GM12878 (cell line): ENCODE measurements around the gene IPCEF1. TPM values are rescaled to one million over a fixed set of nuclear protein-coding genes. Genes with fewer than 3 reads are reported as not detected.

Experiments
- ATAC-seq: fragments of 200-7000 bp; cut with Tn5 transposase; 3 replicates; pipeline ENCODE4 v1.9.1; 2020; ENCODE audit warnings: mild to moderate bottlenecking, moderate library complexity
- BruUV-seq: library from RNA; stranded (reverse); fragments of 400-500 nt; replicated peaks from 2 replicates; lab custom pipeline; 2021; lab: Mats Ljungman, UMichigan
- CTCF ChIA-PET: fragments of 300-600 bp; sonication (Branson Sonifier 250); formaldehyde crosslinking; extraction: SDS; loops from one replicate; lab custom pipeline; 2021; ENCODE audit warnings: inconsistent platforms; lab: Yijun Ruan, JAX
- POLR2A ChIA-PET: fragments of 350-600 bp; formaldehyde crosslinking; extraction: SDS; loops from one replicate; lab custom pipeline; 2021; ENCODE audit warnings: inconsistent platforms; lab: Charles Lee
- RAD21 ChIA-PET: fragments of 300-600 bp; sonication (Branson Sonifier 250); formaldehyde crosslinking; loops from one replicate; lab custom pipeline; 2023; ENCODE audit warnings: antibody characterized with exemption; ENCODE audit not compliant: unreplicated experiment; lab: Charles Lee
- SMC1A ChIA-PET: fragments of 300-600 bp; sonication (Branson Sonifier 250); formaldehyde crosslinking; loops from one replicate; lab custom pipeline; 2023; ENCODE audit not compliant: unreplicated experiment, uncharacterized antibody; lab: Charles Lee
- DNase-seq: peaks from one replicate; pipeline ENCODE4 v3.0.0-alpha.2; 2011; ENCODE audit warnings: low read depth, low spot score
- FAIRE-seq: peaks from 3 replicates; lab custom pipeline; 2011; peaks lifted over from hg19 to GRCh38; lab: Jason Lieb, UNC
- H2AFZ ChIP-seq: 2 replicates; pipeline ENCODE4 v1.6.0; 2011; ENCODE audit warnings: low read depth, low read length, control low read depth; ENCODE audit not compliant: control insufficient read depth
- H3K27ac ChIP-seq: 2 replicates; pipeline ENCODE4 v1.5.1; 2011; ENCODE audit warnings: control low read depth; ENCODE audit not compliant: control insufficient read depth, insufficient read depth
- H3K27me3 ChIP-seq, 2 experiments: replicated peaks in 1 of 2; 2 replicates each; pipeline versions ENCODE4 v1.6.0 to v1.6.1; 2011; ENCODE audit warnings: low read length in 1 of 2; ENCODE audit not compliant: control insufficient read depth in 2 of 2, insufficient read depth in 2 of 2
- H3K36me3 ChIP-seq, 2 experiments: 2 replicates each; pipeline ENCODE4 v1.5.1; 2011; ENCODE audit warnings: low read length in 1 of 2; ENCODE audit not compliant: control insufficient read depth in 2 of 2, insufficient read depth in 2 of 2
- H3K4me1 ChIP-seq: 2 replicates; pipeline ENCODE4 v1.6.1; 2011; ENCODE audit warnings: mild to moderate bottlenecking, low read length, moderate library complexity, mixed read lengths; ENCODE audit not compliant: control insufficient read depth, insufficient read depth
- H3K4me2 ChIP-seq: 2 replicates; pipeline ENCODE4 v1.6.0; 2011; ENCODE audit warnings: control low read depth; ENCODE audit not compliant: control insufficient read depth, insufficient read depth
- H3K4me3 ChIP-seq: fragments of 200-600 bp; sonication (generic); 2 replicates; pipeline ENCODE4 v1.5.1; 2016
- H3K79me2 ChIP-seq: 2 replicates; pipeline ENCODE4 v1.6.0; 2011; ENCODE audit warnings: low read length; ENCODE audit not compliant: control insufficient read depth, insufficient read depth
- H3K9ac ChIP-seq: 2 replicates; pipeline ENCODE4 v1.8.0; 2011; ENCODE audit warnings: low read length, control low read depth, mixed read lengths; ENCODE audit not compliant: control insufficient read depth, insufficient read depth
- H3K9me3 ChIP-seq: replicated peaks from 3 replicates; pipeline ENCODE4 v1.5.1; 2011; ENCODE audit warnings: mild to moderate bottlenecking, low read length; ENCODE audit not compliant: control insufficient read depth, insufficient read depth
- H4K20me1 ChIP-seq: 2 replicates; pipeline ENCODE4 v1.6.0; 2011; ENCODE audit not compliant: control insufficient read depth, insufficient read depth
- ESRRA ChIP-seq: IDR thresholded peaks from 2 replicates; pipeline ENCODE4 v1.6.1; 2012; ENCODE audit warnings: mild to moderate bottlenecking, low read length, improper control_type of control experiment
- GABPA ChIP-seq: IDR thresholded peaks from 2 replicates; pipeline ENCODE4 v1.6.1; 2014; ENCODE audit warnings: antibody characterized with exemption, low read depth, mild to moderate bottlenecking, inconsistent platforms
- HSF1 ChIP-seq: fragments of 150-350 bp; IDR thresholded peaks from 2 replicates; pipeline ENCODE4 v1.6.1; 2014; ENCODE audit warnings: mild to moderate bottlenecking, low read depth, low read length
- NFYB ChIP-seq: IDR thresholded peaks from 2 replicates; pipeline ENCODE4 v1.6.1; 2011; ENCODE audit warnings: low read depth, mild to moderate bottlenecking, low read length, improper control_type of control experiment, moderate library complexity; ENCODE audit not compliant: insufficient read depth
- RCOR1 ChIP-seq: conservative IDR thresholded peaks from 2 replicates; pipeline ENCODE4 v1.6.1; 2012; ENCODE audit warnings: low read depth, low read length, improper control_type of control experiment
- SKIL ChIP-seq: fragments of 450-650 bp; IDR thresholded peaks from 2 replicates; pipeline ENCODE4 v1.6.1; 2017; ENCODE audit warnings: mild to moderate bottlenecking, low read depth, inconsistent platforms; ENCODE audit not compliant: poor library complexity, severe bottlenecking
- WGBS: methylation state at CpG from one replicate; pipeline ENCODE4 v1.1.6; 2016; ENCODE audit warnings: low lambda C conversion rate; ENCODE audit not compliant: insufficient replicate concordance, insufficient coverage; ENCODE audit errors: missing lambda C conversion rate; 5-methylcytosine and 5-hydroxymethylcytosine counted together
- in situ Hi-C: fragments of 300-500 bp; cut with MboI; formaldehyde crosslinking; loops from 9 replicates; pipeline ENCODE4 v1.14.3; 2018; ENCODE audit warnings: mixed read lengths
- intact Hi-C: fragments of 100-400 bp; cut with micrococcal nuclease; formaldehyde crosslinking; loops from one replicate; pipeline ENCODE4 v1.14.2; 2022; ENCODE audit not compliant: unreplicated experiment
- polyA plus RNA-seq, 11 experiments: library from polyadenylated mRNA; depleted of rRNA in 4 of 11; unstranded in 6 of 11; stranded (reverse) in 5 of 11; fragments of >200 nt; fragmentation: Nextera tagmentation in 4 of 11; fragmentation: Illumina TruSeq in 1 of 11; extraction: Ambion mirVana in 4 of 11; extraction: Trizol in 1 of 11; gene quantifications; 1 replicate in 1 of 11; 2 replicates in 10 of 11; pipeline versions ENCODE4 v1.2.1 to v1.2.3, GENCODE V29; 2011 to 2016; ENCODE audit warnings: inconsistent platforms in 2 of 11, missing spikeins in 2 of 11, low read depth in 1 of 11
- total RNA-seq, 4 experiments: library from RNA; depleted of rRNA in 3 of 4; stranded (reverse); fragments of >200 nt in 3 of 4; fragmentation: Illumina TruSeq in 1 of 4; extraction: Trizol in 1 of 4; gene quantifications; 2 replicates each; pipeline versions ENCODE4 v1.2.1 to v1.2.3, GENCODE V29; 2013 to 2021

The IPCEF1 gene
- total and polyA plus RNA-seq, 10 of the 15 experiments (the other 5 are each of a cell fraction or from before 2014, with no cell fraction given) = 1.3 to 137 (median 4.2) TPM

GRCh38 chr6:154170106-154170505, 186.5 kb downstream of the IPCEF1 start:
- ChIA-PET CTCF (interaction anchor here (0.9 kb wide), 1 partner anchor 10 kb away, joined by 3 read pairs; no protein-coding TSS in a partner anchor), SMC1A (interaction anchor here (0.6 to 2.6 kb wide), 8 partner anchors 9 to 153 kb away, joined by 3 to 13 read pairs (median 4); no protein-coding TSS in a partner anchor), POLR2A (no interaction called here), RAD21 (interaction anchor here (1.9 kb wide), 1 partner anchor 107 kb away, joined by 7 read pairs; no protein-coding TSS in a partner anchor)
- no peak overlapping the region for H3K27ac ChIP-seq
- peaks cover 3% of the 10 kb centered on the region for H3K4me1 ChIP-seq
- in situ Hi-C loops = no loop called here
- H3K4me2 ChIP-seq = no peak overlapping the region
- FAIRE-seq = no peak
- H3K36me3 ChIP-seq = peaks cover 0 to 15% of the 10 kb centered on the region in 2 experiments; a peak in 3 of 4 replicates
- no peak overlapping the region for H3K9ac ChIP-seq
- no TSS peak for BruUV-seq
- no peak overlapping the region for H3K4me3 ChIP-seq
- DNase-seq = no peak
- intact Hi-C loops = no loop called here
- WGBS = 45% methylated on average over 2 of the region's 2 CpGs
- no peak for ATAC-seq
- no peaks in the 10 kb centered on the region for H3K27me3 ChIP-seq
- H3K9me3 ChIP-seq = peaks cover 4% of the 10 kb centered on the region; the same call in 2 of the 3 replicates
- H3K79me2 ChIP-seq = no peaks in the 10 kb centered on the region; the same call in 1 of the 2 replicates
- no peaks in the 10 kb centered on the region for H4K20me1 ChIP-seq
- no peak overlapping the region for H2AFZ ChIP-seq
- TF ChIP-seq NFYB = no peak
- no peak for TF ChIP-seq HSF1
- no peak for TF ChIP-seq ESRRA
- TF ChIP-seq RCOR1 = no peak
- no peak for TF ChIP-seq SKIL
- TF ChIP-seq GABPA = no peak
